Uterus (tissue), 4 donors: ENCODE results near the gene KNSTRN. TPM values are rescaled to one million over a fixed set of nuclear protein-coding genes. Genes with fewer than 3 reads are reported as not detected.

Source experiments
- DNase-seq, 2 donors: peaks; one replicate each; pipeline ENCODE4 v3.0.0-alpha.2; 2019 to 2020
- H3K27ac ChIP-seq, 2 donors: fragments of 200-600 bp; sonication (generic); 1 replicate in 1 of 2; 2 replicates in 1 of 2; pipeline ENCODE4 v1.5.1; 2016 to 2018
- H3K27me3 ChIP-seq, 2 donors: fragments of 200-600 bp; sonication (generic); one replicate each; pipeline ENCODE4 v1.5.1; 2018 to 2019; ENCODE audit warnings: control low read depth in 1 of 2
- H3K36me3 ChIP-seq, 2 donors: fragments of 200-600 bp; sonication (generic); one replicate each; pipeline ENCODE4 v1.5.1; 2019; ENCODE audit warnings: control low read depth in 1 of 2
- H3K4me1 ChIP-seq, 2 donors: fragments of 200-600 bp; sonication (generic); one replicate each; pipeline ENCODE4 v1.5.1; 2018 to 2019; ENCODE audit warnings: control low read depth in 1 of 2
- H3K4me3 ChIP-seq, 2 donors: fragments of 200-600 bp; sonication (generic); 1 replicate in 1 of 2; 2 replicates in 1 of 2; pipeline ENCODE4 v1.5.1; 2018 to 2019; ENCODE audit warnings: mild to moderate bottlenecking in 1 of 2
- H3K9me3 ChIP-seq, 2 donors: fragments of 200-600 bp; sonication (generic); one replicate each; pipeline ENCODE4 v1.5.1; 2019; ENCODE audit warnings: control low read depth in 1 of 2
- CTCF ChIP-seq, 4 experiments: fragments of 200-600 bp in 2 of 4; fragments of 450-650 bp in 2 of 4; sonication (generic) in 2 of 4; IDR thresholded peaks; one replicate each; pipeline ENCODE4 v1.5.1; 2016 to 2019; ENCODE audit warnings: antibody characterized with exemption in 4 of 4, mild to moderate bottlenecking in 2 of 4, moderate library complexity in 1 of 4
- POLR2A ChIP-seq, 2 donors: fragments of 450-650 bp; IDR thresholded peaks; one replicate each; pipeline ENCODE4 v1.6.1; 2016; ENCODE audit warnings: antibody characterized with exemption in 2 of 2, mild to moderate bottlenecking in 1 of 2, moderate library complexity in 1 of 2
- intact Hi-C: fragments of 100-400 bp; cut with DNase I; formaldehyde crosslinking; loops from one replicate; pipeline ENCODE4 v1.15.1; 2023; ENCODE audit warnings: low total_unique reads
- total RNA-seq, 4 donors: library from RNA; depleted of rRNA in 3 of 4; stranded (reverse); fragments of >200 nt in 3 of 4; gene quantifications; one replicate each; pipeline versions ENCODE4 v1.1.0 to v1.2.4, GENCODE V29; 2014 to 2023
- donor health status: DM: yes; HTN: yes; CAD: no.

Gene KNSTRN
- total RNA-seq, 4 donors from 2014 or later = 2.1 to 23.5 (median 9.7) TPM

- TF ChIP-seq POLR2A (IDR thresholded peaks at IDR 0.05) (no peak), CTCF (IDR thresholded peaks at IDR 0.05) (no peak)
- H3K27ac ChIP-seq = no peak overlapping the region
- intact Hi-C loops = loop anchor here (10.0 kb wide), 1 partner anchor 64 kb away; the partner anchor contains the start of gene ANKRD63
- no peaks in the 10 kb centered on the region for H3K36me3 ChIP-seq
- no peak for DNase-seq
- H3K4me3 ChIP-seq = no peak overlapping the region
- H3K4me1 ChIP-seq = no peaks in the 10 kb centered on the region
- H3K27me3 ChIP-seq = no peaks in the 10 kb centered on the region
- no peaks in the 10 kb centered on the region for H3K9me3 ChIP-seq
Observed at GRCh38 chr15:40348474-40348870, 34.0 kb upstream of the KNSTRN start.

- intact Hi-C loops = loop anchor here (10.0 kb wide), 1 partner anchor 64 kb away; the partner anchor contains the start of gene ANKRD63
- Histone ChIP-seq H3K4me1 (no peaks in the 10 kb centered on the region), H3K4me3 (no peak overlapping the region), H3K36me3 (no peaks in the 10 kb centered on the region), H3K27ac (no peak overlapping the region), H3K9me3 (no peaks in the 10 kb centered on the region), H3K27me3 (no peaks in the 10 kb centered on the region)
- DNase-seq = no peak
- TF ChIP-seq CTCF (IDR thresholded peaks at IDR 0.05) = no peak
- no peak for TF ChIP-seq POLR2A (IDR thresholded peaks at IDR 0.05)
Observed at GRCh38 chr15:40349163-40349562, 33.4 kb upstream of the KNSTRN start.

GRCh38 chr15:40352281-40352901 lies 30.1 kb upstream of the KNSTRN start:
- Histone ChIP-seq H3K36me3 (no peaks in the 10 kb centered on the region), H3K9me3 (no peaks in the 10 kb centered on the region), H3K4me3 (no peak overlapping the region), H3K27ac (no peak overlapping the region), H3K27me3 (no peaks in the 10 kb centered on the region), H3K4me1 (no peaks in the 10 kb centered on the region)
- no peak for DNase-seq
- intact Hi-C loops = no loop called here
- no peak for TF ChIP-seq CTCF (IDR thresholded peaks at IDR 0.05)

- no peaks in the 10 kb centered on the region for H3K4me1 ChIP-seq
- TF ChIP-seq POLR2A (IDR thresholded peaks at IDR 0.05) (no peak), CTCF (IDR thresholded peaks at IDR 0.05) (no peak)
- no peaks in the 10 kb centered on the region for H3K27me3 ChIP-seq
- H3K27ac ChIP-seq = no peak overlapping the region
- H3K9me3 ChIP-seq = no peaks in the 10 kb centered on the region
- H3K36me3 ChIP-seq = no peaks in the 10 kb centered on the region
- H3K4me3 ChIP-seq = no peak overlapping the region
- DNase-seq = no peak
- intact Hi-C loops = no loop called here
Observed at GRCh38 chr15:40353697-40354096, 28.8 kb upstream of the KNSTRN start.

- Histone ChIP-seq H3K27ac (no peak overlapping the region), H3K36me3 (no peaks in the 10 kb centered on the region), H3K4me3 (no peak overlapping the region), H3K9me3 (no peaks in the 10 kb centered on the region), H3K4me1 (no peaks in the 10 kb centered on the region), H3K27me3 (no peaks in the 10 kb centered on the region)
- DNase-seq = no peak
- intact Hi-C loops = no loop called here
- TF ChIP-seq CTCF (IDR thresholded peaks at IDR 0.05) (peak; percentile 13 to 30 (median 16)), POLR2A (IDR thresholded peaks at IDR 0.05) (no peak)
Observed at GRCh38 chr15:40354408-40355171, 27.9 kb upstream of the KNSTRN start.
